NT2/D1 (cell line): Measurements from ENCODE around the gene KCNJ4.

Source experiments
- SUZ12 ChIP-seq: IDR thresholded peaks from 2 replicates; pipeline ENCODE4 v1.6.1; 2011; ENCODE audit not compliant: insufficient read length, insufficient read depth; ENCODE audit errors: extremely low read depth
- YY1 ChIP-seq: IDR thresholded peaks from 2 replicates; pipeline ENCODE4 v1.6.1; 2011; ENCODE audit not compliant: insufficient read length, insufficient read depth
- ZNF274 ChIP-seq: IDR thresholded peaks from 2 replicates; pipeline ENCODE4 v1.6.1; 2011; ENCODE audit warnings: mild to moderate bottlenecking, low read depth, low read length

- no peak for TF ChIP-seq ZNF274
- TF ChIP-seq YY1 = no peak
- TF ChIP-seq SUZ12 = no peak
These were observed 36.8 kb upstream of the KCNJ4 start for GRCh38 chr22:38491707-38492348.
